Osteocyte (in vitro differentiated cells): Measurements from ENCODE around the gene CFAP100. TPM values are rescaled to one million over a fixed set of nuclear protein-coding genes. Genes with fewer than 3 reads are reported as not detected.

ENCODE experiments used
- DNase-seq: peaks from one replicate; pipeline ENCODE4 v3.0.0; 2021; ENCODE audit warnings: mixed read lengths; ENCODE audit not compliant: unreplicated experiment; ENCODE audit errors: extremely low spot score
- H3K27ac Mint-ChIP-seq: one replicate; pipeline ENCODE4 v1.8.0; 2021; ENCODE audit warnings: mild to moderate bottlenecking, mixed read lengths; ENCODE audit not compliant: unreplicated experiment
- H3K27me3 Mint-ChIP-seq: one replicate; pipeline ENCODE4 v1.8.0; 2021; ENCODE audit warnings: mixed read lengths; ENCODE audit not compliant: unreplicated experiment
- H3K36me3 Mint-ChIP-seq: one replicate; pipeline ENCODE4 v1.8.0; 2021; ENCODE audit warnings: mixed read lengths; ENCODE audit not compliant: unreplicated experiment
- H3K4me1 Mint-ChIP-seq: one replicate; pipeline ENCODE4 v1.8.0; 2021; ENCODE audit warnings: mixed read lengths; ENCODE audit not compliant: unreplicated experiment
- H3K4me3 Mint-ChIP-seq: one replicate; pipeline ENCODE4 v1.8.0; 2021; ENCODE audit warnings: mild to moderate bottlenecking, moderate library complexity, mixed read lengths; ENCODE audit not compliant: unreplicated experiment
- H3K9me3 Mint-ChIP-seq: one replicate; pipeline ENCODE4 v1.8.0; 2021; ENCODE audit warnings: mixed read lengths; ENCODE audit not compliant: unreplicated experiment
- total RNA-seq: library from RNA; stranded (reverse); gene quantifications from 2 replicates; pipeline ENCODE4 v1.2.1, GENCODE V29; 2021
- TF ChIP-seq, protein P1 (sequence below): fragments of 200-600 bp; sonication (generic); IDR thresholded peaks from 2 replicates; pipeline ENCODE4 v1.5.0; 2021; ENCODE audit warnings: antibody characterized with exemption, mild to moderate bottlenecking, moderate library complexity

The CFAP100 gene
- total RNA-seq, 1 donor from 2014 or later, result not detected

GRCh38 chr3:126392246-126392645 lies 2.5 kb upstream of the CFAP100 start:
- TF ChIP-seq, protein P1, sequence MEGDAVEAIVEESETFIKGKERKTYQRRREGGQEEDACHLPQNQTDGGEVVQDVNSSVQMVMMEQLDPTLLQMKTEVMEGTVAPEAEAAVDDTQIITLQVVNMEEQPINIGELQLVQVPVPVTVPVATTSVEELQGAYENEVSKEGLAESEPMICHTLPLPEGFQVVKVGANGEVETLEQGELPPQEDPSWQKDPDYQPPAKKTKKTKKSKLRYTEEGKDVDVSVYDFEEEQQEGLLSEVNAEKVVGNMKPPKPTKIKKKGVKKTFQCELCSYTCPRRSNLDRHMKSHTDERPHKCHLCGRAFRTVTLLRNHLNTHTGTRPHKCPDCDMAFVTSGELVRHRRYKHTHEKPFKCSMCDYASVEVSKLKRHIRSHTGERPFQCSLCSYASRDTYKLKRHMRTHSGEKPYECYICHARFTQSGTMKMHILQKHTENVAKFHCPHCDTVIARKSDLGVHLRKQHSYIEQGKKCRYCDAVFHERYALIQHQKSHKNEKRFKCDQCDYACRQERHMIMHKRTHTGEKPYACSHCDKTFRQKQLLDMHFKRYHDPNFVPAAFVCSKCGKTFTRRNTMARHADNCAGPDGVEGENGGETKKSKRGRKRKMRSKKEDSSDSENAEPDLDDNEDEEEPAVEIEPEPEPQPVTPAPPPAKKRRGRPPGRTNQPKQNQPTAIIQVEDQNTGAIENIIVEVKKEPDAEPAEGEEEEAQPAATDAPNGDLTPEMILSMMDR, result no peak

GRCh38 chr3:126393563-126393962 lies 1.1 kb upstream of the CFAP100 start:
- H3K4me1 Mint-ChIP-seq, result peaks cover 3% of the 10 kb centered on the region
- TF ChIP-seq, protein P1, result no peak
- H3K4me3 Mint-ChIP-seq, result no peak overlapping the region
- H3K36me3 Mint-ChIP-seq, result no peaks in the 10 kb centered on the region
- no peak for DNase-seq
- H3K27me3 Mint-ChIP-seq, result peaks cover 53% of the 10 kb centered on the region
- H3K9me3 Mint-ChIP-seq, result no peaks in the 10 kb centered on the region
- H3K27ac Mint-ChIP-seq, result no peak overlapping the region

More at GRCh38 chr3:126392246-126392645, 2.5 kb upstream of the CFAP100 start:
- Mint-ChIP-seq H3K4me1 (peaks cover 3% of the 10 kb centered on the region), H3K27me3 (peaks cover 53% of the 10 kb centered on the region), H3K9me3 (no peaks in the 10 kb centered on the region), H3K36me3 (no peaks in the 10 kb centered on the region), H3K4me3 (no peak overlapping the region), H3K27ac (no peak overlapping the region)
- no peak for DNase-seq

DNA sequence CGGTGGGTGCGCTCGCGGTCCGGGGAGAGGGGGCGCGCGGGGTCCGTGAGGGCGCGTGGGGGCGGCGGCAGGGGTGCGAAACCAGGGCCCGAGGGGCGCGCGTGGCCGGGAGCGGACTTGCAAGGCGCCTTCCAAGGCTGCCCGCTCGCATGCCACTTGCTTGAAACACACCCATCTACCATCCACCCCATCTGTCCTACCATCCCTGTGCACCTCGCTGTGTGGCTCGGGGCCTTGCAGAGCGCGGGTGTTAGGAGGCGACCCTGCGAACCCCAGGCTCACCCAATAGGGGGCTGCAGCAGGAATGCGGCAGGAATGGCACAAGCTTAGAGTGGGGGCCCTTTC lies 240 bp downstream of the CFAP100 start:
- TF ChIP-seq, protein P1, result no peak
- Mint-ChIP-seq H3K36me3 (no peaks in the 10 kb centered on the region), H3K4me3 (no peak overlapping the region), H3K9me3 (no peaks in the 10 kb centered on the region), H3K27ac (no peak overlapping the region), H3K27me3 (peaks cover 50% of the 10 kb centered on the region), H3K4me1 (no peaks in the 10 kb centered on the region)
- no peak for DNase-seq

GRCh38 chr3:126395846-126396513 lies 1.3 kb downstream of the CFAP100 start:
- Mint-ChIP-seq H3K27ac (no peak overlapping the region), H3K36me3 (no peaks in the 10 kb centered on the region), H3K4me3 (no peak overlapping the region), H3K4me1 (no peaks in the 10 kb centered on the region), H3K9me3 (no peaks in the 10 kb centered on the region), H3K27me3 (peaks cover 48% of the 10 kb centered on the region)
- TF ChIP-seq, protein P1, result no peak
- no peak for DNase-seq

GRCh38 chr3:126396536-126396935 lies 1.8 kb downstream of the CFAP100 start:
- no peaks in the 10 kb centered on the region for H3K36me3 Mint-ChIP-seq
- no peaks in the 10 kb centered on the region for H3K9me3 Mint-ChIP-seq
- H3K27me3 Mint-ChIP-seq, result peaks cover 45% of the 10 kb centered on the region
- no peak for DNase-seq
- H3K27ac Mint-ChIP-seq, result no peak overlapping the region
- no peak overlapping the region for H3K4me3 Mint-ChIP-seq
- H3K4me1 Mint-ChIP-seq, result no peaks in the 10 kb centered on the region
- TF ChIP-seq, protein P1, result no peak
